GM21717 (cell line): ENCODE measurements around the gene ZC3H12A.

Experiments
- ATAC-seq: cut with Tn5 transposase; IDR thresholded peaks from one replicate; pipeline ENCODE4 v1.9.1; 2021; ENCODE audit warnings: mild to moderate bottlenecking, moderate library complexity; ENCODE audit not compliant: unreplicated experiment

ZC3H12A gene

DNA sequence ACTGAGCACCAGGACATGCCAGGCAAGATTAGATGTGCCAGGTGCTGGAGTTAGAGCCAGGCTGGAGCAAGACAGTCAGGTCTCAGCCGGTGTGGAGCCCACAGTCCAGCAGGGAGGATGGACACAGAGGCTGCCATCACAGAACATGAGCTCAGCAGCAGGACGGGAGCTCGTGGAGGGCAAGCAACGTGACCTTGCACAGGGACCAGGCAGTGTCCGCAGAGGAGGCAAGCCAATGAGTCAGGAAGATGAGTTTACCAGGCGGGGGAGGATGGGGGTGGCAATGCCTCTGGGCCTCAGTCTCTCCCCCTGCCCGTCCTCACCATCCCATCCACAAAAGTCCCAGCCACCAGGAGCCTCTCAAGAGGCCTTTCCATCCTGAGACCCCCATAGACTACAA, 20.7 kb upstream of the ZC3H12A start:
- ATAC-seq = no peak

GRCh38 chr1:37455516-37455915, 18.9 kb upstream of the ZC3H12A start:
- ATAC-seq = no peak

DNA sequence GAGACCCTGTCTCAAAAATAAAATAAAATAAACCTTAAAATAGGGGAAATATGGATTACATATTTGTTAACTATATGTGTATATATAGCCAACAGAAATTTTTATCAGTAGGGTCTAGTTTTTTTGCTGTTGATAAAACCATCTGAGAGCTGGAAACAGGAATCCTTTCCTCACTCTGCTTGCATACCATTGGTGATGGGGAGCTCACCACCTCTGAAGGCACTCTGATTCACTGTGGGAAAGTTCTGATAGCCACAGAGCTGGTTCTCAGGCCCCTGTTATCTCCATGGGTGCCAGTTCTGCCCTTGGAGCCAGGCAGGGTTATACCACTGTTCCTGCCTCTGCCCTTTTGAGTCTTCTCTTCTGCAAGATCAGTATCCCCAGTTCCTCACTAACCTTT, 17.8 kb upstream of the ZC3H12A start:
- ATAC-seq = no peak

- ATAC-seq = no peak
Observed at GRCh38 chr1:37458551-37458950, 15.8 kb upstream of the ZC3H12A start.

GRCh38 chr1:37461698-37462436, 12.5 kb upstream of the ZC3H12A start:
- ATAC-seq = no peak

GRCh38 chr1:37464443-37464842, 9.9 kb upstream of the ZC3H12A start:
- ATAC-seq = no peak

DNA sequence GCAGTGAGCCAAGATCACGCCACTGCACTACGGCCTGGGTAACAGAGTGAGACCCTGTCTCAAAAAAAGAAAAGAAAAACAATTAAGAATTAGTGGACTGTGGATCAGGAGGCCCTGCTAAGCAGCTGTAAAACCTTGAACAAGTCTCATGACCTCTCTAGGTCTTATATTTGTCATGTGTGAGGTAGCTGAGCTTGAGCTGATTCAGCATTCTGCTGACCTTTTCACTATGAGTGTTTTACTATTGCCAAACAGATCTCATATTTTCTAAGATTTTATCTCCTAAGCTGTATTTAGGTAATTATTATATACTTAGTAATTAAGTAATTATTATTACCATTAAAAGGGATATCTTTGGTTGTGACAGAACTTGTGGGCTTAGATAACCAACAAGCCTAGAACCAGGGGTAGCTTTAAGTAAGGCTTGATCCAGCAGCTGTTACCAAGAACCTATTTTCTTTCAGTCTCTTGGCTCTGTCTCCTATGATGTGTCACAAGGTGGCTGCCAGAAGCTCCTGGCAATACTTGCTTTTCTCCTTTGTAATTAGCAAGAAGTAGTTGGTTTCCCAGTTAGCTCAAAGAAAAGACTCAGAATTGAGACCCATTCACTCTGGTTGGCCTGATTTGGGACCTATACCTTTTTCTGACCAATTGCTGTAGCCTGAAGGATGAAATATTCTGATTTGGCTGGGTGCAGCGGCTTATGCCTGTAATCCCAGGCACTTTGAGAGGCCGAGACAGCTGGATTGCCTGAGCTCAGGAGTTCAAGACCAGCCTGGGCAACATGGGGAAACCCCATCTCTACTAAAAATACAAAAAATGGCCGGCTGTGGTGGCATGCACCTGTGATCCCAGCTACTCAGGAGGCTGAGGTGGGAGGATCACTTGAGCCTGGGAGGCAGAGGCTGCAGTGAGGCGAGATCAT, 8.5 kb upstream of the ZC3H12A start:
- ATAC-seq = no peak

DNA sequence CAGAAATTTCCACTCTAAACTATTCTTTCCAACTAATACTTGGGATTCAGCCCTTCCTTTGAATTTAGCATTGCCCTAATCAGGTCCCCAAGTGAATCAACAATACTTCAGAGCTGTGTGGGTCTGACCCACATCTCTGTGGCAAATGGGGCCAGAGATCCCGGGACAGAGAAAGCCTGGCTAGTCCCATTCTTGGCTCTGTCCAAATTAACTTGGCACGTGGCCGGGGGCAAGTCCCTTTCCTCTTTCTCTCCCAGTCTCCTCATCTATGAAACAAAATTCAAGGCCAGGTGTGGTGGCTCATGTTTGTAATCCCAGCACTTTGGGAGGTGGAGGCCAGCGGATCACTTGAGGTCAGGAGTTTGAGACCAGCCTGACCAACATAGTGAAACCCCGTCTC, 6.3 kb upstream of the ZC3H12A start:
- no peak for ATAC-seq

- ATAC-seq = no peak
Observed at GRCh38 chr1:37469386-37469785, 5.0 kb upstream of the ZC3H12A start.

DNA sequence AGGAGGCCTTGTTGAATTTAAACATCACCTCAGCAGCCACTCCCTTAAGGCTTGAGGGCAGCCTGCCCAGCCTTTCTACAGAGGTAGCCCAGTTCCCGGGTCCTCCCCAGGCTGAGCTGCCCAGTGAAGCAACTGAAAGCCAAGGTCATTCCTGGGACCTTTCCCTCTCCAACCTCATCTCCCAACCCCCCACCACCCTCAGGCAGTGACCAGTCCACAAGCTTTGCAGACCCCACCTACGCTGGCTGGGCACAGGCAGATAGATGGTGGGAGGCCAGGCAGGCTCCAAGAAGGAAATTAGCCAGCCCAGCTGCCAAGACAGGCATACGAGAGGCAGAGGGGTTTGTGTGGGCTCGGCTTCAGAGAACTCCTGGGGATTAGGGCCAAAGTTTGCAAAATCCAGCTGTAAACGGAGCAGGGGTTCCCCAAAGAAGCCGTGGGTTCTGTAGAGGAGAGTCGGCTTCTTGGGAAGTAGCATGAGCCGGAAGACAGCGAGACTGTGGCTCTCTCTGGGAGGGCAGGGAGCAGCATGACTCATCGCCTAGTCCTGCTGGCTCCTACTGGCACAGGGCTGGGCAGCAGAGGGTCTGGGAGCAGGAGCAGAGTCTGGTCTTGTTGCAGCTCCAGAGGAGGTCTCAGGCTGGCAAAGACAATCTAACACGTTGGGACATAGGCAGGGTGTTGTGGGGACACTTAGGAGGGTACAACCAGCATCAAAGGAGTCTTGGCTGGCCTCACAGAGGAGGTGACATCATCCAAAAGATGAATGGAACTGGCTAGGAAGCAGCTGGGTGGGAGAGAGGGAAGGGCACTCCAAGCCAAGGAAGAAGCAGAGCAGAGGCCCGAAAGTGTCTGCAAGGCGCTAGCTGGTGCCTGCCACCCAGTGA, 2.8 kb upstream of the ZC3H12A start:
- ATAC-seq = no peak

GRCh38 chr1:37472281-37472680, 2.1 kb upstream of the ZC3H12A start:
- no peak for ATAC-seq

- ATAC-seq = no peak
Observed at GRCh38 chr1:37472994-37473393, 1.4 kb upstream of the ZC3H12A start.

DNA sequence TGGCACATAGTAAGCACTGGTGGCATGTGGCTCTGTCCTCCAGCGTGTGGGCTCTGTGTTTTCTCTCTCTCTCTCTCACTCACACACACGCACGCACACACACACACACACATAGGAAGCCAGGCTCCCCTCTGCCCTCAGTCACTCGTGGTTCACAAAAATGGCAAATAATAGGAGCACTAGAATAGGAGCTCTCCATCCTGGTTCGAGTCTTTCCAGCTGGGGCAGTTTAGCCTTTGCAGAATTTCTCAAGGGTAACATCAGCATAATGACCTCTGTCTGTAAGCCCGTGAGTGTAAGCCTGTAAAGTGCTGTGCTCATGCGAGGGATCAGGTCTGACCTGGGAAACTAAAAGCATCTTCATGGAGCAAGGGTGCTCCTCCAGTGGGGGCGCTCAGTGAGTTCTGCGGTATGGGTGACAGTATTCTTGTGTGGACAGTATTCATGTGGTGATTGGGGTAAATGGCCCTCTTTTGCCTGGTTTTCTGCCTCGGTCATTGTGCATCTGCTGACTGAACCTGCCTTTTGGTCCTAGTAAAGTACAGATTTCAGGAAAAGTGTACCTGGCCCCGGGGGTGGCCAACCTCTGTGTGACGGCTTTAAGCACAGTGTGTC, 842 bp upstream of the ZC3H12A start:
- no peak for ATAC-seq

- ATAC-seq = no peak
Observed at GRCh38 chr1:37474697-37475379, 458 bp downstream of the ZC3H12A start.

- no peak for ATAC-seq
Observed at GRCh38 chr1:37475380-37476086, 1.2 kb downstream of the ZC3H12A start.

- ATAC-seq = no peak
Observed at GRCh38 chr1:37476087-37476452, 1.7 kb downstream of the ZC3H12A start.

DNA sequence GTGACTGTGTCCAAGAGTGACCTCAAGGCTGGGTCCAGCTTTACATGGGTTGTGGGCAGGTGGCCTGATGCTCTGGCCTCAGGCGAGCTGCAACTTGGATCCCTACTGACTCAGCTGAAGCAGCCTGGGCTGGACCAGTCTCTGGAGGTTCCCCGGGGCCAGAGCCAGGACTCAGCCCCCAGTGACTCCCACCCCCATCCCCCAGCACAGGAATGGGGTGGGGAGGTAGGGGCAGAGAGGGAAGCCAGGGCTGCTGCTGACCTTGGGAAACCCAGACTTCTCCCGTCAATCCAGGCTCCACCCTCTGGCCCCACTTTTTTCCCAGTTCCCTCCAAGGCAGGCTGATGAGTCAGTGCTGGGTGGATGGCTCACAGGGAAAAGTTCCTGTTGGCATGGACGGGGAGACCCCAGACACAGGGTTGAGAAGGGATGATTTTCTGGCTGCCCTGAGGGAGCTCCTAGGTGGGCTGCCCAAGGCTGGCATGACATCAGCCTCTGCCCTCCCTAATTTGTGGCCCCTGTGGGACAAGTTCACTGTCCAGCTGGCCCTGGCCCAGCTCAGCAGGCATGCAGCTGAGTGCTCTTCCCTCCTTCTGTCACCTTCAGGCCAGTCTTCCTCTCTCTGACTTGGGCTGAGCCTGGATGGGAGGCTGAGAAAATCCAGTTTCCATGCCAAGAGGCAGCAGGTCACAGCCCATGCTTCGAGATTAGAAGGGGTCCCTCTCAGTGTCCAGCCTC, 2.2 kb downstream of the ZC3H12A start:
- ATAC-seq = no peak

DNA sequence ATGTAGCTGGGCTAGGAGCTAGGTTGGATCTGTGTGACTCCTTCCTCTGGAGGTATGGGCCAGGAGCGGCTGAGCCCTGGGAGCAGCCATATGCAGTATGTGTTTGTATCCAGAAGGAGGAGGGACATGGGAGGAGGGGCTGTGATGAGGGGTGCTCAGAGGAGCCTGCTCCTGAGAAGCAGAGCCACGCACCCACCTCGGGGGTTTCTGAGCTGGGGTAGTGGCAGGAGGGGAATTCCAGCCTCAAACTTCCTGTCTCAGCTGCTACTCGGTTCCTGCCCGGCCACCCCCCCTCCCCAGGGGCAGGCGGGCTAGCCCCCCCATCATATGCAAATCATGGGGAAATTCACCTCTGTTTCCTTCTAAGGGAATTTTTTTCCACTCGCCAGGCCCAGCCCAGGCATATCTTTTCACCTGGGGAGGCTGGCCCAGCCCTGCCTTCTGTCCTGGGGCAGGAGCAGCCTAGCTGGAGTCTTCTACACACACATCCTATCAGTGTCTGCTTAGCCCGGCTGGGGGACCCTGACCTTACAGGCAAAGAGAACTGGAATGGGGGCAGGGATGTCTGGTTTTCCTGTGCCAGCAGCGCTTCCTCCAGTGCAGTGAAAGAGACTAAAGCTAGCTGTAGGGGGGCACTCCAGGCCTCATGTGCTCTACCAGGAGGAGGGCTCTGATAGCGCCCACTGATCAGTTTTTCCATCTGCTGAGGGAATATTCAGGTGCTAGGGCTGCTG, 3.0 kb downstream of the ZC3H12A start:
- ATAC-seq = peak; percentile 28
